IPS-NIHi7 (cell line): ENCODE results near the gene FXYD1.

Source experiments
- DNase-seq: peaks from one replicate; pipeline ENCODE4 v3.0.0; 2012; ENCODE audit warnings: mixed read lengths; ENCODE audit errors: extremely low spot score

Gene FXYD1

GRCh38 chr19:35162471-35163326 lies 24.1 kb downstream of the FXYD1 start:
- no peak for DNase-seq

- no peak for DNase-seq
Observed at GRCh38 chr19:35164418-35164817, 25.8 kb downstream of the FXYD1 start.

- no peak for DNase-seq
Observed at GRCh38 chr19:35165200-35166058, 26.8 kb downstream of the FXYD1 start.

- no peak for DNase-seq
Observed at GRCh38 chr19:35166100-35167063, 27.8 kb downstream of the FXYD1 start.

DNA sequence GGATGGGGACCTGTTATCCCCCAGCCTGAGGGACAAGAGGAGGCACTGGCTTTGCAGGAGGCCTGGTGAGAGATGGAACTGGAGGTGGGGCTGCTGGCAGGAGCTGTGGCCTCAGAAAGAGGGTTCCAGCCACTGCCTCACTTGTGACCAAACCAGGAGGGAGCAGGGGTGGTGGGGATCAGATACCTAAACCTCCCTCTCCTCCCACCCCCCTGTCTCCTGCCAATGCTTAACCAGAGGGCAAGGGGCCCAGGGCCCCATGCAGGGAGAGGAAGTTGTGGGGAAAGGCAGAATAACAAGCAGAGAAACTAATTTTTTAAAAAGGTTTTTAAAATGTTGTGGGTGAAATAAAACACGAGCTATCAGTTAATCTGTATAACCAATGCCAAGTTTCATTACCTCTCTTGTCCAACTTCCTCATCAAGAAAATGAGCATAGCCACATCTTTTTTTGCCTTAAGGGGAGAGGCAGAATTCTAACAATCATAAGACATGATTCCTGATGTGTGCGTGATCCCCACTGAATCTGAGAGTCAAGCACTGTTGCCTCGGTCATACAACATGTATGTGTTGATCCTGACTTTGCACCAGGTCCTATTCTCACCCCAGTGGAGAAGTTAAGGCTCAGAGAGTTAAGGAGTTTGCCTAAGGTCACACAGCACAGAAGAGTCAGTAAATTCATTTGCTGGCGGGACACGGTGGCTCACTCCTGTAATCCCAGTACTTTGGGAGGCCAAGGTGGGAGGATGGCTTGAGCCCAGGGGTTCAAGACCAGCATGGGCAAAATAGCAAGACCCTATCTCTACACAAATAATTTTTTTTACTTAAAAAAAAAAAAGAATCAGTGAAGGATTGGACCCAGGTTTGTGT lies 28.9 kb downstream of the FXYD1 start:
- DNase-seq: peak; percentile 6

DNA sequence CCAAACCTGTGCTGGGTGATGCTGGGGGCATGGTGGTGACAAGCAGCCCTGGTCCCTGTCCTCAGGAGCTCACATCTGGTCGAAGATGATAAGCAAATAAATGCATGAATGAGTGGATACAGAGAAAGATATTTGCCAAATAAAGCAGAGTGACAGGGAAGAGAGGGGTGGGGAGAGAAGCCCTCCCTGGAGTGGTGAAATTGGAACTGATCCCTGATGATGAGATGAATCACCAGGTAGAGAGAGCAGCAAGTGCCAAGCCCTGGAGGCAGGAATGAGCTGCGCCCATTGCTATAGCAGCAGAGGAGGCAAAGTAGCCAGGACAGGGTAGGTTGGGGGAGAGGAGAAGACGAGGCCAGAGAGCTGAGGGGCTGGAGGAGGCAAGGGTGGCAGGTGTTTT lies 29.6 kb downstream of the FXYD1 start:
- DNase-seq: peak; percentile 3

GRCh38 chr19:35169221-35169995 lies 30.8 kb downstream of the FXYD1 start:
- DNase-seq: peak; percentile 4

DNA sequence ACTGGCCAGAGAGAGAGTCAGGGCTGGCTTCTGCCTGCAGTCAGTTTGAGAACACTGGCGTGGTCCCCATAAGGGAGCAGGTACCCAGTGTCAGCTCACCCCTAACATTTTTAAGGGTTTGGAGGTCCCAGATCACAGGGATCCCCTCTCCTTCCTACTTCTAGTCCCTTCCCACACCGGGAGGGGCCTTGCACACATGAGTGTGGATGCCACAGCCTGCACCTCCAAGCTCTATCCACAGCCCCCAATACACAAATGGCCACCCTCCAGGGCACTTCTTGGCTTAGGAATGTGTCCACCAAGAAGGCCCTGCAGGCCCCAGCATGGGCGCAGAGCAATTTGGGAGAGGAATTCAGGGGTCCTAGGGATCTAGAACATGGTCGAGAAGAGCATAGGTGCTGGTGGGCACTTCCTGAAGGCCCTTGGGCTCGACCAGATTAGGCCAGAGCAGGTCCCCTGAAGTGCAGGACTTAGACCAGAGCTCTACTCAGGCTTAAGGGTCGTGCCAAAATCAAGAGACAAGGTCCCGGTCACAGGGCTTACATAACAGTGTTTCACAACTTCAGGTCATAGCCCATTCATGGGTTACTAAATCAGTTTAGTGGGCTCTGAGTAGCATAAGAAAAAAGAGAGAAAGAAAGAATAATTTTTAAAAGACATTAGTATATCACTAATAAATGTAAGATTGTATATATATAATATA lies 31.9 kb downstream of the FXYD1 start:
- no peak for DNase-seq

DNA sequence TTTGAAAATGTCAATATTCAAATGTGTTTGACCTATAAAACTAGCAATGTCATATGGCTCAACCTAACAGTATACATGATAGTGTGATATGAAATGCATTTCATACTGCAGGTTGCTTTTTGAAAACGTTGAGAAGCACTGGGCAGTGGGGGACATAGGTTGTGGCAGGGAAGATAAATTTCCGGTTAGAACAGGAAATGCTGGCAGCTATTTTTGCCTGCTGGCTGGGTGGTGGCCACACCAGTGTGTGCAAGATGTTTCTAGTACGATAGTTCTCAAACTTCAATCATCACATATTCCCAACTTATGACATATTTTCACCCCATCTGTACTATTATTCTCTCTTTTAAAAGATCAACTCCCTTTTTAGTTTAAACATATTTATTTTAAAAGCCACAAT lies 33.1 kb downstream of the FXYD1 start:
- DNase-seq: no peak

- DNase-seq: no peak
Observed at GRCh38 chr19:35174226-35174625, 35.6 kb downstream of the FXYD1 start.

DNA sequence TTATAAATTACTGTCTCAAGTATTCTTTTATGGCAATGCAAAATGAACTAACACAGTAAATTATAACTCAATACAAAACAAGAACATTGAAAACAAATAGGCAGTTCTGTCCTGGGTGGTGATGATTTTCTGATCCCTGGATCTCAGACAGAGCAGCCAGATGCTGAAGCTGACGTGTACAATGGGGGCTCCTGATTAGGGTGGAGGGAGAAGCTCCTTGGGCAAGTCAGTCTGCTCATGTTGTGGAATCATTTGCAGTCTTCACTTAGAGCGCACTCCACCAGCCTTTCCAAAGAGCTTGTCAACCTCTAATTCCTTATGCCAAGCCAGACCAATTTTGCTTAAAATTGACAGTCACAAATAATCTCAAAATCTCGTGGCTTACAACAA lies 37.6 kb downstream of the FXYD1 start:
- no peak for DNase-seq

DNA sequence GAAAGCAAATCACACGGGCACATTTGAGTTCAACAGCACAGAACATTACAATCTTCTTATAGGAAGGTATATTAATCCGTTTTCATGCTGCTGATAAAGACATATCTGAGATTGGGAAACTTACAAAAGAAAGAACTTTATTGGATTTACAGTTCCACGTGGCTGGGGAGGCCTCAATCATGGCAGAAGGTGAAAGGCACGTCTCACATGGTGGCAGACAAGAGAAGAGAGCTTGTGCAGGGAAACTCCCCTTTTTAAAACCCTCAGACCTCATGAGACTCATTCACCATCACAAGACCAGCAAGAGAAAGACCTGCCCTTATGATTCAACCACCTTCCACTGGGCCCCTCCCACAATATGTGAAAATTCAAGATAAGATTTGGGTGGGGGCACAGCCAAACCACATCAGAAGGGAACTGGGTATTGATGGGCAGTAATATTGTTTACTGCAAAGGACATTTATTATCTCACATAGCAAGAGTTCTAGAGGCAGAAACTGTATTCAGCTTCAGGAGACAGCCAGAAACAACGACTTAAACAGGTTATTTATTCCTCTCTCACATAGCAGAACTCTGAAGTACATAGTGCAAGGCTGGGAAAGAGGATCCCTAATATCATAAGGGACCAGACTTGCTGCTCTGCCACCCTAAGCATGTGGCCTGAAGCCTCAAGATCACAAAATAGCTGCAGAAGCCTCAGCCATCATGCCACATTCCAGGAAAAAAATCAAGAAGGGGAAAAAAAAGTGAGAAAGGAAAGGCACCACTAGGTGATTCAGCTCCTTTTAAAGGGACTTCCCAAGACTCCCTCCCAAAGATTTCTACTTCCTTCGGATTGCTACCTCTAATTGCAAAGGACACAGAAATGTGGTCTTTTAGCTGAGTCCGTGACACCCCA lies 39.0 kb downstream of the FXYD1 start:
- no peak for DNase-seq

DNA sequence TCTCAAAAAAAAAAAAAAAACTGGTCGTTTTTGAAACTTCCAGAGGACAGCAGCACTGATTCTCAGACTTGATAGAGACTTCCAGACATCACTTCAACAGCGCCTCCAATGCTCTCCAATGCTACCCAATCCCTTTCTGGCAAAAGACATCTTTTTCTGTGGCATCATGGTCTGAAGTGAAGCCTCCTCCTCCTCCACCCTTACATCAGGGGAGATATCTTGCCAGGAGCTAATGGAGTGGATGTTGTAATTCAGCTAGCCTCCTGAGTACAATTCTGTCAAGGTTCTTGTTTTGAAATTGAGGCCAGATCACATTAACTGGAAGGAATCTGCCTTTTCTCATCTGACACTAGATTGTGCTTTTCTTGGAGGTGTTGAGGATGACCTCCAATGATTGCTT lies 40.1 kb downstream of the FXYD1 start:
- DNase-seq: peak; percentile 4

- DNase-seq: peak; percentile 5
Observed at GRCh38 chr19:35179830-35180229, 41.2 kb downstream of the FXYD1 start.

- DNase-seq: no peak
Observed at GRCh38 chr19:35181387-35181786, 42.8 kb downstream of the FXYD1 start.

- no peak for DNase-seq
Observed at GRCh38 chr19:35184267-35184666, 45.6 kb downstream of the FXYD1 start.

DNA sequence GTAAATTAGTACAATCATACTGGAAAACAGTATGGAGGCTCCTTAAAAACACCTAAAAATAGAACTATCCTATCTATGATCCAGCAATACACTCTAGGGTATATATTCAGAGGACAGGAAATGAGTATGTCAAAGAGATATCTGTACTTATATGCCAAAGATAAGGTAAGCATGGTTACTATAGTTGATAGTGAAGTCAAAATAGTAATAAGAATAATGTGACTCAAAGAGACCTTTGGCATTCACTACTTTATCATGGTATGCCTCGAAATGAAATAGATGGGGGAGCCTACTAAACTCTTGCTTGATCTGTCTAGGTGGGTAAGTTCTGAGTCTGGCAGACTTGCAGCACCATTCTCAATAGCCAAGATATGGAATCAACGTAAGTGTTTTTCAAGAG lies 46.3 kb downstream of the FXYD1 start:
- no peak for DNase-seq
